GM10266 (cell line): ENCODE data around the gene S100A4.
A peak's percentile ranks its signal among the peaks of the same experiment; 100 is the strongest.
"Not testable (repeated sequence)": the region's sequence is repeated elsewhere in the genome, so short reads cannot be mapped to it uniquely, and the experiment has no call there.

Experiments
- DNase-seq: peaks from one replicate; pipeline ENCODE4 v3.0.0; 2012; ENCODE audit errors: extremely low spot score
- TF ChIP-seq, protein P1 (sequence below): IDR thresholded peaks from 2 replicates; pipeline ENCODE4 v1.5.1; 2012; ENCODE audit warnings: mild to moderate bottlenecking, low read depth; ENCODE audit not compliant: control insufficient read depth, insufficient read depth; ENCODE audit errors: missing control alignments

Gene S100A4

DNA sequence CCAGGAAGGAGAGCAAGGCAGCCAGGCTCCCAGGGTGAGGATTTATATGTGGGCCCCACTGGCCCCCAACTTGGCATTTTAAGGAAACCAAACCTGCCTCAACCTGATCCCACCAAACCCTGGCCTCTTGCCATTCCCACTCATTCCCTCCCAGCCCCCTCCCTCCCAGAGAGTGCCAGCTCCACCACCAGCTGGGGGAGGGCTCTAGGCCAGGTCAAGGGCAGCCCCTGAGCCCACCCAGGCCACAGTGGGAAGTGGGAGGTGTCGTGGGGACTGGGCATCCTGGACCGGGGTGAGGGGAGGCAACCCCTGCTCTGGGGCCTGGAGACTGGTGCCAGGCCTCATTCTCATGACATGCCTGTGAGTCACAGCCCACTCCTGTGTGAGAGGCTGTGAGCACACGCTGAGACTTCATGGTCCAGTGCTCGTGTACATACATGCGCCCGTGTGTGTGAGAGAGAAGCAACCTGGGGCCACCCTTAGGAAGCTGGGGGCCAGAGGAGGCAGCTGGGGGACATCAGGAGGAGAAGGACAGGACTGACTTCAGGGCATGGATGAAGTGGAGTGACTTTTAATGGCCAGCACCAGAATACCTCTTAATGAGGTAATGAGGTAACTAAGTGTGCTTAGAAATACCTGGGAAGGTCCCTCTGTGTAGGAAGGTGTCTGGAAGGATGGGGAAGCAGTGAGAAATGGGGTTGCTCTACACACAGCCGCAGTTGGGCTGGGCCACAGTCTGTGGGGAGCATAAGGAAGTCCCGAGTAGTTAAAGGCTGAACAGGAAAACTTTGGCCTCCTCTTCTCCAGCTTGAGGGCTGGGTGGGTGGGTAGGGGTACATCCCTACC lies 20.1 kb upstream of the S100A4 start, which contains the start of gene S100A2:
S100A2 (minus strand) TSS at position 316 of the 846 bp plus-strand sequence. CDS start 1,967 bp downstream, outside the sequence.
- peak; percentile 49 for DNase-seq
- TF ChIP-seq, protein P1, sequence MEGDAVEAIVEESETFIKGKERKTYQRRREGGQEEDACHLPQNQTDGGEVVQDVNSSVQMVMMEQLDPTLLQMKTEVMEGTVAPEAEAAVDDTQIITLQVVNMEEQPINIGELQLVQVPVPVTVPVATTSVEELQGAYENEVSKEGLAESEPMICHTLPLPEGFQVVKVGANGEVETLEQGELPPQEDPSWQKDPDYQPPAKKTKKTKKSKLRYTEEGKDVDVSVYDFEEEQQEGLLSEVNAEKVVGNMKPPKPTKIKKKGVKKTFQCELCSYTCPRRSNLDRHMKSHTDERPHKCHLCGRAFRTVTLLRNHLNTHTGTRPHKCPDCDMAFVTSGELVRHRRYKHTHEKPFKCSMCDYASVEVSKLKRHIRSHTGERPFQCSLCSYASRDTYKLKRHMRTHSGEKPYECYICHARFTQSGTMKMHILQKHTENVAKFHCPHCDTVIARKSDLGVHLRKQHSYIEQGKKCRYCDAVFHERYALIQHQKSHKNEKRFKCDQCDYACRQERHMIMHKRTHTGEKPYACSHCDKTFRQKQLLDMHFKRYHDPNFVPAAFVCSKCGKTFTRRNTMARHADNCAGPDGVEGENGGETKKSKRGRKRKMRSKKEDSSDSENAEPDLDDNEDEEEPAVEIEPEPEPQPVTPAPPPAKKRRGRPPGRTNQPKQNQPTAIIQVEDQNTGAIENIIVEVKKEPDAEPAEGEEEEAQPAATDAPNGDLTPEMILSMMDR = no peak

DNA sequence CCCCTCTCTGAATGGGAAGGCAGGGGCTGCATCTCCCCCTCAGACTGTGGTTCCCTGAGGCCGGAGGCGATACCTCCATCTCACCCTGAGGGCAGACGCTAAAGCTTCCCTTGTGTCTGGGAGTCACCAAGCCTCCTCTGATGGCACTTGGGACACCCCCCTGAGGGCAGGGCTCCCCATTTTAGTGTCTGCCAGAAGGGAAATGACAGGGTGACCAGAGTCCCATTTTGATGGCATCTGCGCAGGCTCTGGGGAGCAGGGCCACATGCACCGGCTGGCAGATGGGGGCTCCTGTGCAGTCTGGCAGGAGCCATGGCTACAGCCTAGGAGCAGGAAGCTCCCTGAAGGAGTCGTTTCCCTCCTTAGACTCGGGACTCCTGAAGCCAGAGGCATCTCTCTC lies 18.4 kb upstream of the S100A4 start:
- TF ChIP-seq, protein P1 = no peak
- DNase-seq = no peak

DNA sequence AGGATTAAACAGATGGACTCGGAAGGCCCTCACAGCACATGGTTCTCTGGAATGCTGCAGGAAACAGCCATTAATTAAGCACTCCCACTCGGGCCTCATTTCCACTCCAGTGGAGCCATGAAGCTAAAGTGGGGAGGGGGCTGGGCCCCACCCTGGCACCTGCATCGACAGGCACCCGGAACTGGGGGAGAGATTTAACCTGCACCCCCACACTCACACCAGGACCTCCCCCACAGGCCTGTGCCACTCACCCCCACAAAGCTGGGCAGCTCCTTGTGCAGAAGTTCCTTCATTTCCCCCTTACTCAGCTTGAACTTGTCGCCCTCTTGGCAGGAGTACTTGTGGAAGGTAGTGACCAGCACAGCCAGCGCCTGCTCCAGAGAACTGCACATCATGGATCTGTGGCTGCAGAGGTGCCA lies 17.9 kb upstream of the S100A4 start:
- no peak for DNase-seq
- TF ChIP-seq, protein P1 = no peak

DNA sequence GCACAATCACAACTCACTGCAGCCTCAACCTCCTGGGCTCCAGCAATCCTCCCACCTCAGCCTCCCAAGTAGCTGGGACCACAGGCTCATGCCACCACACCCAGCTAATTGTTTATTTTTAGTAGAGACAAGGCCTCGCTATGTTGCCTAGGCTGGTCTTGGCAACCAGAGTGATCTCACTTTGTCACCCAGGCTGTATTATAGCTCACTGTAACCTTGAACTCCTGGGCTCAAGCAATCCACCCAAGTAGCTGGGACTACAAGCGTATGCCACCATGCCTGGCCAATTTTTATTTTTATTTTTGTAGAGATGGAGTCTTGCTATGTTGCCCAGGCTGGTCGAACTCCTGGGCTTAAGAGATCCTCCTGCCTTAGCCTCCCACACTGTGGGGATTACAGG lies 16.4 kb upstream of the S100A4 start:
- not testable (repeated sequence) for DNase-seq

DNA sequence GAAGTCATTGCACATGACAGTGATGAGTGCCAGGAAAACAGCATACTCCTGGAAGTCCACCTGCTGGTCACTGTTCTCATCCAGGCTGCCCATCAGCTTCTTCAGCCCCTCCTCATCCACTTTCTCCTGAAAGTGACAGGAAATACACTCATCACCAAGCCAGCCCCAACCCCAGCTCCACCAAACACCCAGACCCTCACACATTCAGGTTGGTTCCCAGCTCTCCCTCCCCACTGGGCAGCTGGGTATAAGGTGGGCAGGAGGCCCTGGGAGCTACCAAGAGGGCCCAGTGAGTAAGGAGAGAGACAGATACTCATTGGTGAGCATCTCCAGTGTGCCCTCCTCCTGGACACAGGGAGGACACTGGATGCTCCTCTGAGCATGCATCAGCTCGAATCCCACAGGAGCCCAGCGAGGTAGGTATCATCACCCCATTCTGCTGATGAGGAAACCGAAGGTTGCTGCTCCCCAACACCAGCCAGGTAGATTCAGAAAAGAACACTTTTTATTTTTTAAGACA lies 15.9 kb upstream of the S100A4 start:
- DNase-seq = no peak
- TF ChIP-seq, protein P1 = no peak

DNA sequence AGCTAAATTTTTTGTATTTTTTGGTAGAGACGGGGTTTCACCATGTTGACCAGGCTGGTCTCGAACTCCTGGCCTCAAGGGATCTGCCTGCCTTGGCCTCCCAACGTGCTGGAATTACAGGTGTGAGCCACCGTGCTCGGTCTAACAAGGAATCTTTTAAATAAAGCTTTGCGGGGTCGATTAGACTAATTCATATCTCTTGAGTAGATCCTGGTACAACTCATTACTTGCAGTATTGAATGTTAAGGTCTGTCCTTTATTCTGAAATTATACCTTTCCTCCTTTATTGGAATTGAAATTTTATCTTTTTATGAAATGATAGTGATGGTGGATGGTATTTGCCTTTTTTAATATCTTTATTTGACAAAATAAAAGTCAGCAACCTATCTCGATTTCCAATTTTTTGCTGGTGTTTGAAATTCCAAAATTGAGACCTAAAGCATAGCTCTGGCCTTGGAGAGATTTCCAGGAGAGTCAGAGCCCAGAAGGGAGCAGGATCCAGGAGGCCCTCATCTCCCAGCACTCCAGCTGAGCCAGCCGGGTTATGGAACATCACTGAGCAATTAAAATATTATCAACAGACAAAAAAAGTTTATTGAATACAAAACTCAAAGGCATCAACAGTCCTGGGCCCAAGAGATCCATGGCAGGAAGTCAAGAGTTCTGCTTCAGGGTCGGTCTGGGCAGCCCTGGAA lies 15.3 kb upstream of the S100A4 start:
- TF ChIP-seq, protein P1 = no peak
- DNase-seq = no peak

DNA sequence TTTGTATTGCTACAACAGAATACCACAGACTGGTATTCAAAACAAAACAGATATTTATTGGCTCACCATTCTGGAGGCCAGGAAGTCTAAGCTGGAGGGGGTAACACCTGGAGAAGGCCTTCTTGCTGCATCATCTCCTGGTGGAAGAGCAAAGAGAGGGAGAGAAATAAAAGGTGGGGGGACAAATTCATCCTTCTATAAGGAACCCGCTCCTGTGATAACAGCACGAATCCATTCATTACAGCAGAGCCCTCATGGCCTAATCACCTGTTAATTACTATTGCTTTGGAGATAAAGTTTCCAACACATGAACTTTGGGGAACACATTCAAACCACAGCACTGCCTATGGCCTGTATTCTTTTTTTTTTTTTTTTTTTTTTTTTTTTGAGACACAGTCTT lies 14.6 kb upstream of the S100A4 start:
- no peak for DNase-seq
- TF ChIP-seq, protein P1 = no peak
